HEK293 (cell line): ENCODE data around the gene RINL.
A peak's percentile ranks its signal among the peaks of the same experiment; 100 is the strongest.

Source experiments
- CTCF ChIA-PET: fragments of 350-600 bp; formaldehyde crosslinking; extraction: SDS; loops from one replicate; lab custom pipeline; 2021; ENCODE audit warnings: antibody characterized with exemption; lab: Yijun Ruan, JAX
- POLR2A ChIA-PET: fragments of 300-600 bp; formaldehyde crosslinking; extraction: SDS; loops from one replicate; lab custom pipeline; 2020; ENCODE audit warnings: antibody characterized with exemption, inconsistent platforms; lab: Yijun Ruan, JAX
- H3K27ac ChIP-seq: fragments of 200-500 bp; sonication (Bioruptor generic); 2 replicates; pipeline ENCODE4 v1.5.1; 2014; ENCODE audit warnings: low read depth, low read length, control low read depth, inconsistent platforms; ENCODE audit errors: extremely low read depth
- H3K36me3 ChIP-seq, 2 experiments: fragments of 200-500 bp in 1 of 2; sonication (Bioruptor generic) in 1 of 2; 1 replicate in 1 of 2; 2 replicates in 1 of 2; pipeline ENCODE4 v1.5.1; 2014 to 2017; ENCODE audit warnings: inconsistent platforms in 2 of 2, low read length in 2 of 2; ENCODE audit not compliant: control insufficient read depth in 2 of 2, insufficient read depth in 1 of 2
- H3K4me1 ChIP-seq: fragments of 200-500 bp; sonication (Bioruptor generic); 2 replicates; pipeline ENCODE4 v1.5.1; 2014; ENCODE audit warnings: mild to moderate bottlenecking, low read length, inconsistent platforms; ENCODE audit not compliant: control insufficient read depth, insufficient read depth
- H3K4me3 ChIP-seq: 2 replicates; pipeline ENCODE4 v1.5.1; 2011; ENCODE audit warnings: low read depth, mild to moderate bottlenecking, control low read depth, low read length, moderate library complexity
- H3K9me3 ChIP-seq: fragments of 200-500 bp; sonication (Bioruptor generic); 2 replicates; pipeline ENCODE4 v1.5.1; 2014; ENCODE audit warnings: low read depth, low read length, inconsistent platforms; ENCODE audit not compliant: control insufficient read depth, insufficient read depth
- EGR2 ChIP-seq: fragments of 450-650 bp; formaldehyde crosslinking; IDR thresholded peaks from 2 replicates; pipeline ENCODE4 v1.5.1; 2016; ENCODE audit warnings: low read depth, missing biosample characterization, missing genetic modification characterization
- GLIS1 ChIP-seq: fragments of 450-650 bp; formaldehyde crosslinking; IDR thresholded peaks from 2 replicates; pipeline ENCODE4 v1.5.1; 2016; ENCODE audit warnings: missing biosample characterization, missing genetic modification characterization
- KLF1 ChIP-seq: fragments of 450-650 bp; formaldehyde crosslinking; IDR thresholded peaks from 2 replicates; pipeline ENCODE4 v1.5.1; 2016; ENCODE audit warnings: missing biosample characterization, missing genetic modification characterization
- RBAK ChIP-seq: fragments of 450-650 bp; formaldehyde crosslinking; IDR thresholded peaks from 2 replicates; pipeline ENCODE4 v1.5.1; 2016; ENCODE audit warnings: missing biosample characterization, missing genetic modification characterization
- REPIN1 ChIP-seq: fragments of 450-650 bp; formaldehyde crosslinking; IDR thresholded peaks from 2 replicates; pipeline ENCODE4 v1.5.1; 2017; ENCODE audit warnings: missing biosample characterization, missing genetic modification characterization, low read depth
- SCRT1 ChIP-seq: fragments of 450-650 bp; formaldehyde crosslinking; IDR thresholded peaks from 2 replicates; pipeline ENCODE4 v1.5.1; 2016; ENCODE audit warnings: missing biosample characterization, missing genetic modification characterization, borderline replicate concordance
- SP2 ChIP-seq: fragments of 450-650 bp; formaldehyde crosslinking; IDR thresholded peaks from 2 replicates; pipeline ENCODE4 v1.5.1; 2016; ENCODE audit warnings: missing biosample characterization, missing genetic modification characterization
- TRIM28 ChIP-seq: IDR thresholded peaks from 2 replicates; pipeline ENCODE4 v1.6.1; 2011; ENCODE audit warnings: low read length, control low read depth, borderline replicate concordance
- ZBTB17 ChIP-seq: fragments of 450-650 bp; formaldehyde crosslinking; IDR thresholded peaks from 2 replicates; pipeline ENCODE4 v1.5.1; 2016; ENCODE audit warnings: missing biosample characterization, missing genetic modification characterization
- ZBTB6 ChIP-seq: fragments of 450-650 bp; formaldehyde crosslinking; IDR thresholded peaks from 2 replicates; pipeline ENCODE4 v1.5.1; 2017; ENCODE audit warnings: missing biosample characterization, missing genetic modification characterization
- ZBTB7A ChIP-seq: fragments of 450-650 bp; formaldehyde crosslinking; IDR thresholded peaks from 2 replicates; pipeline ENCODE4 v1.5.1; 2016; ENCODE audit warnings: low read depth, missing biosample characterization, missing genetic modification characterization
- ZFHX2 ChIP-seq: fragments of 450-650 bp; formaldehyde crosslinking; conservative IDR thresholded peaks from 2 replicates; pipeline ENCODE4 v1.5.1; 2016; ENCODE audit warnings: missing biosample characterization, missing genetic modification characterization
- ZIC2 ChIP-seq: fragments of 450-650 bp; formaldehyde crosslinking; IDR thresholded peaks from 2 replicates; pipeline ENCODE4 v1.5.1; 2016; ENCODE audit warnings: missing biosample characterization, missing genetic modification characterization
- ZNF146 ChIP-seq: fragments of 450-650 bp; formaldehyde crosslinking; IDR thresholded peaks from 2 replicates; pipeline ENCODE4 v1.5.1; 2016; ENCODE audit warnings: missing biosample characterization, missing genetic modification characterization
- ZNF324 ChIP-seq: fragments of 450-650 bp; formaldehyde crosslinking; IDR thresholded peaks from 2 replicates; pipeline ENCODE4 v1.5.1; 2016; ENCODE audit warnings: missing biosample characterization, missing genetic modification characterization
- ZNF37A ChIP-seq: fragments of 450-650 bp; IDR thresholded peaks from 2 replicates; pipeline ENCODE4 v1.5.1; 2018; ENCODE audit warnings: missing biosample characterization, missing genetic modification characterization
- ZNF416 ChIP-seq: fragments of 450-650 bp; formaldehyde crosslinking; IDR thresholded peaks from 2 replicates; pipeline ENCODE4 v1.5.1; 2016; ENCODE audit warnings: missing biosample characterization, missing genetic modification characterization
- ZNF521 ChIP-seq: fragments of 450-650 bp; formaldehyde crosslinking; IDR thresholded peaks from 2 replicates; pipeline ENCODE4 v1.5.1; 2017; ENCODE audit warnings: missing biosample characterization, mild to moderate bottlenecking, missing genetic modification characterization
- ZNF571 ChIP-seq: fragments of 450-650 bp; formaldehyde crosslinking; IDR thresholded peaks from 2 replicates; pipeline ENCODE4 v1.5.0; 2017; ENCODE audit warnings: missing biosample characterization, missing genetic modification characterization
- ZNF600 ChIP-seq: fragments of 450-650 bp; formaldehyde crosslinking; IDR thresholded peaks from 2 replicates; pipeline ENCODE4 v1.5.1; 2016; ENCODE audit warnings: missing biosample characterization, missing genetic modification characterization
- ZNF629 ChIP-seq: fragments of 450-650 bp; formaldehyde crosslinking; IDR thresholded peaks from 2 replicates; pipeline ENCODE4 v1.5.1; 2017; ENCODE audit warnings: missing biosample characterization, missing genetic modification characterization
- ZNF777 ChIP-seq: fragments of 450-650 bp; formaldehyde crosslinking; IDR thresholded peaks from 2 replicates; pipeline ENCODE4 v1.5.1; 2017; ENCODE audit warnings: missing biosample characterization, missing genetic modification characterization, borderline replicate concordance
- TF ChIP-seq, protein P1 (sequence below): fragments of 450-650 bp; formaldehyde crosslinking; IDR thresholded peaks from 2 replicates; pipeline ENCODE4 v1.5.1; 2016; ENCODE audit warnings: missing biosample characterization, missing genetic modification characterization
- TF ChIP-seq, protein P2 (sequence below): fragments of 450-650 bp; formaldehyde crosslinking; IDR thresholded peaks from 2 replicates; pipeline ENCODE4 v1.5.1; 2016; ENCODE audit warnings: missing biosample characterization, missing genetic modification characterization
- TF ChIP-seq, protein P3 (sequence below): fragments of 450-650 bp; formaldehyde crosslinking; IDR thresholded peaks from 2 replicates; pipeline ENCODE4 v1.5.1; 2016; ENCODE audit warnings: missing biosample characterization, missing genetic modification characterization
- TF ChIP-seq, protein P4 (sequence below): fragments of 450-650 bp; formaldehyde crosslinking; IDR thresholded peaks from 2 replicates; pipeline ENCODE4 v1.5.1; 2016; ENCODE audit warnings: missing biosample characterization, missing genetic modification characterization
- TF ChIP-seq, protein P5 (sequence below): fragments of 450-650 bp; formaldehyde crosslinking; IDR thresholded peaks from 2 replicates; pipeline ENCODE4 v1.5.1; 2016; ENCODE audit warnings: missing biosample characterization, missing genetic modification characterization

Gene RINL

DNA sequence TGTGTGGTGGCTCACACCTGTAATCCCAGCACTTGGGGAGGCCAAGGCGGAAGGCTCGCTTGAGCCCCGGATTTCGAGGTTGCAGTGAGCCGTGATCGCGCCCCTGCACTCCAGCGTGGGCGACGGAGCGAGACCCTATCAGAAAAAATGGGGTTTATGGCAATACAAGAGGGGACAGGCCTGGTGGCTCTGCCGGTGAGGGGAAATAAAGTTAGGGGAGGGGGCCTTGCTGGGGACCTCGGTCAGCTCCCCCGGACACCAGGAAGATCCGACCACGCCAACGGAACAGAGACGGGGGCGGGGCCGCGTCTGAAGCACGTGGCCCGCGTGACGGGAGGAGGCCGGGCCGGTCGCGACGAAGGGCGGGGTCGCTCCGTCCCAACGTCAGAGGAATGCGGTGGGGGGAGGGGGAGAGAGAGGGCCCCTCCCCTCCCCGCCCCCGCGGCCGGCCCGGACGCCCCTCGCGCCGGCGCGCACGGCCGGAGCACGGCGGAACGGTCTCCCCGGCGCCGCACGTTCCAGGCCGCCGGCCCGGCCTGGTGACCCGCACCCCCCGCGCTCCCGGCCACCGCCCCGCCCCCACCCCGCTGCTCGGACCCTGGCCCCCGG, 26.3 kb downstream of the RINL start:
- CTCF ChIA-PET: interaction anchor here (0.6 to 4.1 kb wide), 7 partner anchors 20 to 1905 kb away, joined by 3 to 33 read pairs (median 4); partner anchors contain the start of genes ECH1, MRPS12 and SARS2
- Histone ChIP-seq H3K27ac (peak overlapping the region; percentile 96), H3K4me3 (peak overlapping the region; percentile 60), H3K4me1 (peaks cover 29% of the 10 kb centered on the region), H3K36me3 (peaks cover 22 to 24% of the 10 kb centered on the region in 2 experiments), H3K9me3 (no peaks in the 10 kb centered on the region)
- POLR2A ChIA-PET: interaction anchor here (0.6 to 2.3 kb wide), 19 partner anchors 9 to 639 kb away, joined by 3 to 15 read pairs (median 3); partner anchors contain the start of genes ECH1, EIF3K, MRPS12 and NFKBIB
- TF ChIP-seq TRIM28 (no peak), SP2 (tag by site-specific recombination) (peak; percentile 94), ZNF37A (tag by site-specific recombination) (no peak), GLIS1 (tag by site-specific recombination) (peak; percentile 94), ZNF521 (tag by site-specific recombination) (no peak), RBAK (peak; percentile 10; the same call in 1 of the 2 replicates), ZNF600 (tag by site-specific recombination) (peak; percentile 52; the same call in 1 of the 2 replicates), ZNF324 (peak; percentile 88; the same call in 1 of the 2 replicates), ZFHX2 (peak; percentile 97), KLF1 (tag by site-specific recombination) (peak; percentile 98), REPIN1 (tag by site-specific recombination) (peak; percentile 35; the same call in 1 of the 2 replicates), ZBTB6 (tag by site-specific recombination) (peak; percentile 65), ZNF416 (no peak), EGR2 (tag by site-specific recombination) (peak; percentile 95), SCRT1 (0 out of 2 replicates have a peak, but pooled peaks have one; percentile 30), ZBTB17 (tag by site-specific recombination) (peak; percentile 29), ZNF629 (peak; percentile 89), ZNF571 (no peak), ZIC2 (tag by site-specific recombination) (no peak), ZNF777 (tag by site-specific recombination) (peak; percentile 83), ZNF146 (tag by site-specific recombination) (0 out of 2 replicates have a peak, but pooled peaks have one; percentile 2), ZBTB7A (tag by site-specific recombination) (peak; percentile 98)
- TF ChIP-seq, protein P1, sequence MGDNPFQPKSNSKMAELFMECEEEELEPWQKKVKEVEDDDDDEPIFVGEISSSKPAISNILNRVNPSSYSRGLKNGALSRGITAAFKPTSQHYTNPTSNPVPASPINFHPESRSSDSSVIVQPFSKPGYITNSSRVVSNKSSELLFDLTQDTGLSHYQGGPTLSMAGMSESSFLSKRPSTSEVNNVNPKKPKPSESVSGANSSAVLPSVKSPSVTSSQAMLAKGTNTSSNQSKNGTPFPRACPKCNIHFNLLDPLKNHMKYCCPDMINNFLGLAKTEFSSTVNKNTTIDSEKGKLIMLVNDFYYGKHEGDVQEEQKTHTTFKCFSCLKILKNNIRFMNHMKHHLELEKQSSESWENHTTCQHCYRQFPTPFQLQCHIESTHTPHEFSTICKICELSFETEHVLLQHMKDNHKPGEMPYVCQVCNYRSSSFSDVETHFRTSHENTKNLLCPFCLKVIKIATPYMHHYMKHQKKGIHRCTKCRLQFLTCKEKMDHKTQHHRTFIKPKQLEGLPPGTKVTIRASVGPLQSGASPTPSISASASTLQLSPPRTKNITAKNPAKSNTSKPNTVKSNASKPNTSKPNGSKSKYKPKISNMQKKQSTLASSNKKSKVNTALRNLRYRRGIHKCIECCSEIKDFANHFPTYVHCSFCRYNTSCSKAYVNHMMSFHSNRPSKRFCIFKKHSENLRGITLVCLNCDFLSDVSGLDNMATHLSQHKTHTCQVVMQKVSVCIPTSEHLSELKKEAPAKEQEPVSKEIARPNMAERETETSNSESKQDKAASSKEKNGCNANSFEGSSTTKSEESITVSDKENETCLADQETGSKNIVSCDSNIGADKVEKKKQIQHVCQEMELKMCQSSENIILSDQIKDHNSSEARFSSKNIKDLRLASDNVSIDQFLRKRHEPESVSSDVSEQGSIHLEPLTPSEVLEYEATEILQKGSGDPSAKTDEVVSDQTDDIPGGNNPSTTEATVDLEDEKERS (tag by site-specific recombination): peak; percentile 99
- TF ChIP-seq, protein P2, sequence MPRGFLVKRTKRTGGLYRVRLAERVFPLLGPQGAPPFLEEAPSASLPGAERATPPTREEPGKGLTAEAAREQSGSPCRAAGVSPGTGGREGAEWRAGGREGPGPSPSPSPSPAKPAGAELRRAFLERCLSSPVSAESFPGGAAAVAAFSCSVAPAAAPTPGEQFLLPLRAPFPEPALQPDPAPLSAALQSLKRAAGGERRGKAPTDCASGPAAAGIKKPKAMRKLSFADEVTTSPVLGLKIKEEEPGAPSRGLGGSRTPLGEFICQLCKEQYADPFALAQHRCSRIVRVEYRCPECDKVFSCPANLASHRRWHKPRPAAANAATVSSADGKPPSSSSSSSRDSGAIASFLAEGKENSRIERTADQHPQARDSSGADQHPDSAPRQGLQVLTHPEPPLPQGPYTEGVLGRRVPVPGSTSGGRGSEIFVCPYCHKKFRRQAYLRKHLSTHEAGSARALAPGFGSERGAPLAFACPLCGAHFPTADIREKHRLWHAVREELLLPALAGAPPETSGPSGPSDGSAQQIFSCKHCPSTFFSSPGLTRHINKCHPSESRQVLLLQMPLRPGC (tag by site-specific recombination): peak; percentile 36
- TF ChIP-seq, protein P3, sequence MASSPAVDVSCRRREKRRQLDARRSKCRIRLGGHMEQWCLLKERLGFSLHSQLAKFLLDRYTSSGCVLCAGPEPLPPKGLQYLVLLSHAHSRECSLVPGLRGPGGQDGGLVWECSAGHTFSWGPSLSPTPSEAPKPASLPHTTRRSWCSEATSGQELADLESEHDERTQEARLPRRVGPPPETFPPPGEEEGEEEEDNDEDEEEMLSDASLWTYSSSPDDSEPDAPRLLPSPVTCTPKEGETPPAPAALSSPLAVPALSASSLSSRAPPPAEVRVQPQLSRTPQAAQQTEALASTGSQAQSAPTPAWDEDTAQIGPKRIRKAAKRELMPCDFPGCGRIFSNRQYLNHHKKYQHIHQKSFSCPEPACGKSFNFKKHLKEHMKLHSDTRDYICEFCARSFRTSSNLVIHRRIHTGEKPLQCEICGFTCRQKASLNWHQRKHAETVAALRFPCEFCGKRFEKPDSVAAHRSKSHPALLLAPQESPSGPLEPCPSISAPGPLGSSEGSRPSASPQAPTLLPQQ (tag by site-specific recombination): peak; percentile 66
- TF ChIP-seq, protein P4, sequence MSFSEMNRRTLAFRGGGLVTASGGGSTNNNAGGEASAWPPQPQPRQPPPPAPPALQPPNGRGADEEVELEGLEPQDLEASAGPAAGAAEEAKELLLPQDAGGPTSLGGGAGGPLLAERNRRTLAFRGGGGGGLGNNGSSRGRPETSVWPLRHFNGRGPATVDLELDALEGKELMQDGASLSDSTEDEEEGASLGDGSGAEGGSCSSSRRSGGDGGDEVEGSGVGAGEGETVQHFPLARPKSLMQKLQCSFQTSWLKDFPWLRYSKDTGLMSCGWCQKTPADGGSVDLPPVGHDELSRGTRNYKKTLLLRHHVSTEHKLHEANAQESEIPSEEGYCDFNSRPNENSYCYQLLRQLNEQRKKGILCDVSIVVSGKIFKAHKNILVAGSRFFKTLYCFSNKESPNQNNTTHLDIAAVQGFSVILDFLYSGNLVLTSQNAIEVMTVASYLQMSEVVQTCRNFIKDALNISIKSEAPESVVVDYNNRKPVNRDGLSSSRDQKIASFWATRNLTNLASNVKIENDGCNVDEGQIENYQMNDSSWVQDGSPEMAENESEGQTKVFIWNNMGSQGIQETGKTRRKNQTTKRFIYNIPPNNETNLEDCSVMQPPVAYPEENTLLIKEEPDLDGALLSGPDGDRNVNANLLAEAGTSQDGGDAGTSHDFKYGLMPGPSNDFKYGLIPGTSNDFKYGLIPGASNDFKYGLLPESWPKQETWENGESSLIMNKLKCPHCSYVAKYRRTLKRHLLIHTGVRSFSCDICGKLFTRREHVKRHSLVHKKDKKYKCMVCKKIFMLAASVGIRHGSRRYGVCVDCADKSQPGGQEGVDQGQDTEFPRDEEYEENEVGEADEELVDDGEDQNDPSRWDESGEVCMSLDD (tag by site-specific recombination): peak; percentile 98
- TF ChIP-seq, protein P5, sequence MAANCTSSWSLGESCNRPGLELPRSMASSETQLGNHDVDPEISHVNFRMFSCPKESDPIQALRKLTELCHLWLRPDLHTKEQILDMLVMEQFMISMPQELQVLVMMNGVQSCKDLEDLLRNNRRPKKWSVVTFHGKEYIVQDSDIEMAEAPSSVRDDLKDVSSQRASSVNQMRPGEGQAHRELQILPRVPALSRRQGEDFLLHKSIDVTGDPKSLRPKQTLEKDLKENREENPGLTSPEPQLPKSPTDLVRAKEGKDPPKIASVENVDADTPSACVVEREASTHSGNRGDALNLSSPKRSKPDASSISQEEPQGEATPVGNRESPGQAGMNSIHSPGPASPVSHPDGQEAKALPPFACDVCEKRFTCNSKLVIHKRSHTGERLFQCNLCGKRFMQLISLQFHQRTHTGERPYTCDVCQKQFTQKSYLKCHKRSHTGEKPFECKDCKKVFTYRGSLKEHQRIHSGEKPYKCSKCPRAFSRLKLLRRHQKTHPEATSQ: peak; percentile 15; the same call in 1 of the 2 replicates
